Testis (tissue), 2 donors: ENCODE results near the gene STAG1.

Experiments
- POLR2A ChIP-seq: fragments of 450-650 bp; IDR thresholded peaks from one replicate; pipeline ENCODE4 v1.6.1; 2017; ENCODE audit warnings: antibody characterized with exemption, mild to moderate bottlenecking, moderate library complexity
- TF ChIP-seq, protein P1 (sequence below), 3 experiments: fragments of 450-650 bp in 2 of 3; fragments of 200-600 bp in 1 of 3; sonication (generic) in 1 of 3; IDR thresholded peaks; one replicate each; pipeline ENCODE4 v1.5.1; 2016 to 2019; ENCODE audit warnings: antibody characterized with exemption in 3 of 3, mild to moderate bottlenecking in 2 of 3, moderate library complexity in 1 of 3

GRCh38 chr3:136667081-136667480, 85.1 kb downstream of the STAG1 start:
- TF ChIP-seq, protein P1, sequence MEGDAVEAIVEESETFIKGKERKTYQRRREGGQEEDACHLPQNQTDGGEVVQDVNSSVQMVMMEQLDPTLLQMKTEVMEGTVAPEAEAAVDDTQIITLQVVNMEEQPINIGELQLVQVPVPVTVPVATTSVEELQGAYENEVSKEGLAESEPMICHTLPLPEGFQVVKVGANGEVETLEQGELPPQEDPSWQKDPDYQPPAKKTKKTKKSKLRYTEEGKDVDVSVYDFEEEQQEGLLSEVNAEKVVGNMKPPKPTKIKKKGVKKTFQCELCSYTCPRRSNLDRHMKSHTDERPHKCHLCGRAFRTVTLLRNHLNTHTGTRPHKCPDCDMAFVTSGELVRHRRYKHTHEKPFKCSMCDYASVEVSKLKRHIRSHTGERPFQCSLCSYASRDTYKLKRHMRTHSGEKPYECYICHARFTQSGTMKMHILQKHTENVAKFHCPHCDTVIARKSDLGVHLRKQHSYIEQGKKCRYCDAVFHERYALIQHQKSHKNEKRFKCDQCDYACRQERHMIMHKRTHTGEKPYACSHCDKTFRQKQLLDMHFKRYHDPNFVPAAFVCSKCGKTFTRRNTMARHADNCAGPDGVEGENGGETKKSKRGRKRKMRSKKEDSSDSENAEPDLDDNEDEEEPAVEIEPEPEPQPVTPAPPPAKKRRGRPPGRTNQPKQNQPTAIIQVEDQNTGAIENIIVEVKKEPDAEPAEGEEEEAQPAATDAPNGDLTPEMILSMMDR (IDR thresholded peaks at IDR 0.05), result no peak
- no peak for TF ChIP-seq POLR2A
